ENCODE data around the gene IBA57. TPM values are rescaled to one million over a fixed set of nuclear protein-coding genes. Genes with fewer than 3 reads are reported as not detected.
A peak's percentile ranks its signal among the peaks of the same experiment; 100 is the strongest.

Gene IBA57
- total RNA-seq: 10 to 100 TPM in 1 of 2 experiments, 1 to 10 TPM in 1; 9.7 to 10.8 TPM

DNA sequence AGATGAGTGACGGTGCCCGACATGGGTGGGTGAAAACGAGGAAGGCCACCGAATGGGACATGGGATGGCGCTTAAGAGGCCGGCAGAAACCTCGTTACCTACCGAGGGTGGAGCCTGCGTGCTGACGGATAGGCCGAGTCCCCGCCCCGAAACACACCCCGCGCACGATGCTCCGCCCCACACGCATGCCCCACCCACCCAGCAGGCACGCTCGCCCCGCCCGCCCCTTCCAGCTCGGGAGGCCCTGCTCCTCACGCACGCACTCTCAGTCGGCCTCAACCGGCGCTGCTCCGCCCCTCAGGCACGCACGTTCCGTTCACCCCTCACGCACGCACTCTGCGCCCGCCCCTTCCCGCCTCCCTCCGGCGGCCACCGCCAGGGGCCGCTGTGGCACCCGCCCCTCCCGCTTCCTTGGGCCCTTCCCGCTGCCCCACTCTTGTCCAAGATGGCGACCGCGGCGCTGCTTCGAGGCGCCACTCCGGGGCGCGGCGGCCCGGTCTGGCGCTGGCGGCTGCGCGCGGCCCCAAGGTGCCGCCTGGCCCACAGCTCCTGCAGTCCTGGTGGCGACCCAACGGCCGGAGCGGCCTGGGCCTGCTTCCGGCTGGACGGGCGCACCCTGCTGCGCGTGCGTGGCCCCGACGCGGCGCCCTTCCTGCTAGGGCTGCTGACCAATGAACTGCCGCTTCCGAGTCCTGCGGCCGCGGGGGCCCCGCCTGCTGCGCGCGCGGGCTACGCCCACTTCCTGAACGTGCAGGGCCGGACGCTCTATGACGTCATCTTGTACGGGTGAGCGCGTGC lies at the start of gene IBA57:
Gene IBA57, plus strand, starts transcription at position 433 of the 798 bp plus-strand sequence. Its CDS starts 13 bp downstream, at position 446.
- H3K36me3 Mint-ChIP-seq (ENCODE audit: low read depth): peaks cover 5% of the 10 kb centered on the region
- peaks cover 41% of the 10 kb centered on the region for H3K4me1 Mint-ChIP-seq (ENCODE audit: low read depth)
- TF ChIP-seq, protein P1, sequence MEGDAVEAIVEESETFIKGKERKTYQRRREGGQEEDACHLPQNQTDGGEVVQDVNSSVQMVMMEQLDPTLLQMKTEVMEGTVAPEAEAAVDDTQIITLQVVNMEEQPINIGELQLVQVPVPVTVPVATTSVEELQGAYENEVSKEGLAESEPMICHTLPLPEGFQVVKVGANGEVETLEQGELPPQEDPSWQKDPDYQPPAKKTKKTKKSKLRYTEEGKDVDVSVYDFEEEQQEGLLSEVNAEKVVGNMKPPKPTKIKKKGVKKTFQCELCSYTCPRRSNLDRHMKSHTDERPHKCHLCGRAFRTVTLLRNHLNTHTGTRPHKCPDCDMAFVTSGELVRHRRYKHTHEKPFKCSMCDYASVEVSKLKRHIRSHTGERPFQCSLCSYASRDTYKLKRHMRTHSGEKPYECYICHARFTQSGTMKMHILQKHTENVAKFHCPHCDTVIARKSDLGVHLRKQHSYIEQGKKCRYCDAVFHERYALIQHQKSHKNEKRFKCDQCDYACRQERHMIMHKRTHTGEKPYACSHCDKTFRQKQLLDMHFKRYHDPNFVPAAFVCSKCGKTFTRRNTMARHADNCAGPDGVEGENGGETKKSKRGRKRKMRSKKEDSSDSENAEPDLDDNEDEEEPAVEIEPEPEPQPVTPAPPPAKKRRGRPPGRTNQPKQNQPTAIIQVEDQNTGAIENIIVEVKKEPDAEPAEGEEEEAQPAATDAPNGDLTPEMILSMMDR (IDR thresholded peaks at IDR 0.05): peak; percentile 57
- ChIA-PET CTCF (interaction anchor here (0.7 to 6.2 kb wide), 14 partner anchors 9 to 623 kb away, joined by 3 to 47 read pairs (median 4); partner anchors contain the start of genes ARF1 and GUK1), POLR2A (interaction anchor here (0.6 to 6.6 kb wide), 10 partner anchors 9 to 292 kb away, joined by 3 to 59 read pairs (median 4); partner anchors contain the start of genes GUK1 and MRPL55)
- no peaks in the 10 kb centered on the region for H3K9me3 Mint-ChIP-seq
- H3K27ac Mint-ChIP-seq: peak within 1 kb of the TSS; percentile 93
- peak; percentile 99 for DNase-seq
- intact Hi-C loops (cut with micrococcal nuclease): loop anchor here (1.0 kb wide), 2 partner anchors 26 to 56 kb away; partner anchors contain the start of gene MRPL55
- peak within 1 kb of the TSS; percentile 79 for H3K4me3 Mint-ChIP-seq
- no peaks in the 10 kb centered on the region for H3K27me3 Mint-ChIP-seq
- peak; percentile 89 for ATAC-seq

GRCh38 chr1:228117335-228117734 lies 48.3 kb upstream of the IBA57 start:
- ChIA-PET CTCF (no interaction called here), POLR2A (no interaction called here)
- Mint-ChIP-seq H3K9me3 (peaks cover 5% of the 10 kb centered on the region), H3K36me3 (ENCODE audit: low read depth) (peaks cover 4% of the 10 kb centered on the region), H3K27ac (no peak overlapping the region), H3K4me3 (no peak overlapping the region), H3K4me1 (ENCODE audit: low read depth) (peaks cover 4% of the 10 kb centered on the region), H3K27me3 (no peaks in the 10 kb centered on the region)
- DNase-seq (no peak), ATAC-seq (no peak)
- TF ChIP-seq, protein P1 (IDR thresholded peaks at IDR 0.05): no peak
- intact Hi-C loops (cut with micrococcal nuclease): no loop called here

- H3K4me1 Mint-ChIP-seq (ENCODE audit: low read depth): peaks cover 3% of the 10 kb centered on the region
- DNase-seq (no peak), ATAC-seq (no peak)
- TF ChIP-seq, protein P1 (IDR thresholded peaks at IDR 0.05): no peak
- H3K4me3 Mint-ChIP-seq: no peak overlapping the region
- ChIA-PET CTCF (interaction anchor here (1.0 to 5.8 kb wide), 2 partner anchors 8 to 13 kb away, joined by 3 to 51 read pairs; no protein-coding TSS in a partner anchor), POLR2A (interaction anchor here (1.4 to 2.4 kb wide), 2 partner anchors 8 to 28 kb away, joined by 5 to 8 read pairs; partner anchors contain the start of gene MRPL55)
- H3K9me3 Mint-ChIP-seq: peaks cover 5% of the 10 kb centered on the region
- H3K27me3 Mint-ChIP-seq: no peaks in the 10 kb centered on the region
- intact Hi-C loops (cut with micrococcal nuclease): no loop called here
- H3K27ac Mint-ChIP-seq: no peak overlapping the region
- peaks cover 4% of the 10 kb centered on the region for H3K36me3 Mint-ChIP-seq (ENCODE audit: low read depth)
Measured at GRCh38 chr1:228118040-228118439, 47.6 kb upstream of the IBA57 start.

- Mint-ChIP-seq H3K4me3 (peak overlapping the region; percentile 63), H3K9me3 (peaks cover 5% of the 10 kb centered on the region), H3K4me1 (ENCODE audit: low read depth) (peaks cover 3% of the 10 kb centered on the region), H3K36me3 (ENCODE audit: low read depth) (peaks cover 4% of the 10 kb centered on the region), H3K27me3 (no peaks in the 10 kb centered on the region), H3K27ac (no peak overlapping the region)
- intact Hi-C loops (cut with micrococcal nuclease): no loop called here
- TF ChIP-seq, protein P1 (IDR thresholded peaks at IDR 0.05): no peak
- no peak for DNase-seq
- ChIA-PET POLR2A (no interaction called here), CTCF (interaction anchor here (1.3 to 5.8 kb wide), 3 partner anchors 8 to 121 kb away, joined by 3 to 51 read pairs (median 9); no protein-coding TSS in a partner anchor)
- no peak for ATAC-seq
Measured at GRCh38 chr1:228120351-228120750, 45.3 kb upstream of the IBA57 start.

Measured in activated CD8-positive, alpha-beta T cell treated with anti-CD3 and anti-CD28 coated beads for 36 hours (primary cell).